ENCODE results near the gene ZFYVE28. TPM values are rescaled to one million over a fixed set of nuclear protein-coding genes. Genes with fewer than 3 reads are reported as not detected.

The ZFYVE28 gene
- total RNA-seq, 1 donor from 2014 or later, result 16.6 TPM

DNA sequence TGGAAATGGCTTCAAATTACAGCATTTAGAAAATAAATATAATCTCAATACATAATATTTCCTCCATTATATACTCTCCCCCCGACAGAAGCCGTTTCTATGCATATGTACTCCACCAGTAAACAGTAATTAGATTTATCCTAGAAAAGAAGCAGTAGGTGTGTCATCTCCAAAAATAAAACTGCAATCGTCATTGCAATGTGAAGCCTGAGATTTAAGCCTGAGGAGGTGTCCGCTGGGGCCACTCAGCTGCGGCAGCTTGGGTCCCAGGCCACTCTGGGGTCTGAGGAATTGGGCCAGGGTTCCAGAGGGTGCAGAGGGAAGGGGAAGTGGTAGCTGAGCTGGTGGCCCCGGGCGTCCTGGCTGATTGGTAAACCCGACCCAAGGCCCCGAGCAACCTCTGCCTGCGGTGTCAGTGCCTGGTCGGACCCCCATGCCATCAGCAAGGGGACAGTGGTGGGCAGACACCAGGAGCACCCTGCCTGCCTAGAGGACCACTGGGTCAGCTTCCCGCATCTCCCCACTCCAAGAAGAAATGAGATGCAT lies 148.8 kb downstream of the ZFYVE28 start:
- Histone ChIP-seq H3K9me3 (no peaks in the 10 kb centered on the region), H3K27me3 (no peaks in the 10 kb centered on the region), H3K4me1 (peaks cover 18% of the 10 kb centered on the region), H3K4me3 (no peak overlapping the region), H3K27ac (no peak overlapping the region), H3K36me3 (no peaks in the 10 kb centered on the region)
- intact Hi-C loops (cut with DNase I), result no loop called here
- TF ChIP-seq, protein P1, sequence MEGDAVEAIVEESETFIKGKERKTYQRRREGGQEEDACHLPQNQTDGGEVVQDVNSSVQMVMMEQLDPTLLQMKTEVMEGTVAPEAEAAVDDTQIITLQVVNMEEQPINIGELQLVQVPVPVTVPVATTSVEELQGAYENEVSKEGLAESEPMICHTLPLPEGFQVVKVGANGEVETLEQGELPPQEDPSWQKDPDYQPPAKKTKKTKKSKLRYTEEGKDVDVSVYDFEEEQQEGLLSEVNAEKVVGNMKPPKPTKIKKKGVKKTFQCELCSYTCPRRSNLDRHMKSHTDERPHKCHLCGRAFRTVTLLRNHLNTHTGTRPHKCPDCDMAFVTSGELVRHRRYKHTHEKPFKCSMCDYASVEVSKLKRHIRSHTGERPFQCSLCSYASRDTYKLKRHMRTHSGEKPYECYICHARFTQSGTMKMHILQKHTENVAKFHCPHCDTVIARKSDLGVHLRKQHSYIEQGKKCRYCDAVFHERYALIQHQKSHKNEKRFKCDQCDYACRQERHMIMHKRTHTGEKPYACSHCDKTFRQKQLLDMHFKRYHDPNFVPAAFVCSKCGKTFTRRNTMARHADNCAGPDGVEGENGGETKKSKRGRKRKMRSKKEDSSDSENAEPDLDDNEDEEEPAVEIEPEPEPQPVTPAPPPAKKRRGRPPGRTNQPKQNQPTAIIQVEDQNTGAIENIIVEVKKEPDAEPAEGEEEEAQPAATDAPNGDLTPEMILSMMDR (IDR thresholded peaks at IDR 0.05), result no peak
- ATAC-seq, result no peak
- DNase-seq, result no peak

DNA sequence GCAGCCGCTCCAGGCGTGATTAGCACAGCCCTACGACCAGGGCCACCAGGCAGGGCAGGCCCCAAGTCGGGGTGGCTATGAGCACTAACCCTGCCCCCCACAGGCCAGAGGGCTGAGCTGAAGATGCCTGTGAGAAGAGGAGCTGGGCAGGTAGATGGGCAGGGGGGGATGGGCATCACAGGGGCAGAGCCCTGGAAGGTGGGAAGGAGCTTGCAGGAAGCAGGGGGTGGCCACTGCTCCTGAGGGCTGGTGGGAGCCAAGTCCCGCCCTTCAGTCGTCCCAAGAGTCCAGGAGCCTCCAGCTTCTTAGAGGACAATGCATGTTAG lies 149.3 kb downstream of the ZFYVE28 start:
- Histone ChIP-seq H3K36me3 (no peaks in the 10 kb centered on the region), H3K4me3 (no peak overlapping the region), H3K9me3 (no peaks in the 10 kb centered on the region), H3K27me3 (no peaks in the 10 kb centered on the region), H3K4me1 (peaks cover 18% of the 10 kb centered on the region), H3K27ac (no peak overlapping the region)
- DNase-seq, result no peak
- TF ChIP-seq, protein P1 (IDR thresholded peaks at IDR 0.05), result no peak
- intact Hi-C loops (cut with DNase I), result no loop called here
- ATAC-seq, result no peak

DNA sequence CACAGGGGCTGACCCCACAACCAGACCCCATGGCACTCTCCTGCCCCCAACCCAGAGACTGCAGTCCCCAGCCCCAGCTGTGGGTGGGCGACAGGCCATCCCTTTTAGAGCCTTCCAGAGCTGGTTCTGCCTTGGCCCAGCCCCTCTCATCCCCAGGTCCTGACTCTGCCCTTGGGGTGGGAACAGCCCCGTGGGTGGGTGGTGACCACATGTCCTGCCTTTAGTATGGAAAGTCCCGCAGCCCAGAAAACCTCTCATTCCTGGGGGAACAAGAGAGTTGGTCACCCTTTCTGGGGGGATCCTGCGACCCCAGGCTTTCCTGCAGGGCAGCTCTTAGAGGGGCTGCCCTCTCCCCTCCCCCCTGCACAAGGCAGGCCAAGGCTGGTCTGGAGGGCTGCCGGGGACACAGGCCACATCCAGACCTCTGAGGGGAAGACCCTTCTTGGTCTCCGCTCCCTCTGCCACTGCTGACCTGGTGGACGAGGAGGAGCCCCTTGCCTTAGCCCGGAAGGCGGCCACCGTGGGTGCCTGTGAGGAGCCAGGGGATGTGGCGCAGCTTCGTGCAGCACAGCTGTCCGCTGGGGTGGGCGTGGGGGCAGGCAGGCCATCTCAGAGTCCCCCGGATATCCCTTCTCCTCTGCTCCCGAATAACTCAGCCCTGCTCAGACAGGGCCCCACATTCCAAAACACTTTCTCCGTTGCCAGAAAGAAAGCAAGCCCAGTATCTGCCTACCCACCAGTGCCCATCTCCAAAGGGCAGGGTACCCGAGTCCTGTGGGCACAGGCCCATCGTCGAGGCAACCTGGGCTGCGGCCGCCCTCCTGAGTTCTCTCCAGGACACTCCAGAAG lies 149.9 kb downstream of the ZFYVE28 start:
- Histone ChIP-seq H3K4me3 (no peak overlapping the region), H3K9me3 (no peaks in the 10 kb centered on the region), H3K4me1 (peaks cover 20% of the 10 kb centered on the region), H3K36me3 (no peaks in the 10 kb centered on the region), H3K27ac (no peak overlapping the region), H3K27me3 (no peaks in the 10 kb centered on the region)
- TF ChIP-seq, protein P1 (IDR thresholded peaks at IDR 0.05), result no peak
- intact Hi-C loops (cut with DNase I), result no loop called here
- ATAC-seq (no peak), DNase-seq (no peak)

DNA sequence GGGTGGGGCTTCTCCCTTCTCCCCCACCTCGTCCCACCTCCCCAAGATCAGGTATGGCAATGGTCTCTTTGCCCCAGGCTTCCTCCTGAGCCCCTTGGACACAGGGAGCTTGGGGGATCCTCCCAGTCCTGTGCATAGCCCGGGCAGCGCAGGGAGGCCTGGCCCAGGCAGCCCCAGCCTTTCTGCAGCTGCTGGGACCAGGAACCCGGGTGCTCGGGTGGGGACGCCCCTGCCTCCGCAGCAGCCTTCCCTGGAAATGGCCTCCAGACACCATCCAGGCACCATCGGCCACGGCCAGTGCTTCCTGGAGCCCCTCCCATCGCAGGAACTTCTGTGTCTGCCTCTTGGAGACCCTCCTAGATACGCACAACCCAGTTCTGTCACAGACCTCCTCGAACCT lies 150.6 kb downstream of the ZFYVE28 start:
- TF ChIP-seq, protein P1 (IDR thresholded peaks at IDR 0.05), result no peak
- Histone ChIP-seq H3K27ac (no peak overlapping the region), H3K4me1 (peaks cover 28% of the 10 kb centered on the region), H3K27me3 (no peaks in the 10 kb centered on the region), H3K4me3 (no peak overlapping the region), H3K36me3 (no peaks in the 10 kb centered on the region), H3K9me3 (no peaks in the 10 kb centered on the region)
- no peak for DNase-seq
- ATAC-seq, result no peak
- intact Hi-C loops (cut with DNase I), result no loop called here

DNA sequence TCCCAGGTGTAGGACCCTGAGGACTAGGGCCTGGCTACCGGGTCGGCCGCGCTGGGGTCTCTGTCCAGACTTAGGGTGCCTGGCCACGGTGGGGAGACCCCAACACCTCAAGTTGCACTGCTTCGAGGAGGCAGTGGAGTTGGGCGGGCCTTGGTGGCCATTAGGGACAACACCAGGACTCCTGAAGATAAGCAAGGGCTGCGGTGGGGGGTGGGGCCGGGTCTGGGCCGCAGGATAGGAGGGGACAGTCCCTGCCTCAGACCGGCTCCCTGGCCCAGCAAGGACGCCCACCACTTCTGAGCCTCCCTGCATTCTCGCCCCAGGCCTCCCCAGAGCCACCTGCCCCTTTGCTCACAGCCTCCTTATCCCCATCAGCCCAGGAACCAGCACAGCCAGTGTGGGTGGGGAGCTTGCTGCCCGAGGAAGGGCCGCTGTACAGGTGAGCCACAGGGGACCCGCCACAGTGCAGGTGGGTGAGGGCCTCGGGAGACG lies 151.1 kb downstream of the ZFYVE28 start:
- TF ChIP-seq, protein P1 (IDR thresholded peaks at IDR 0.05), result no peak
- no peak overlapping the region for H3K4me3 ChIP-seq
- H3K27me3 ChIP-seq, result no peaks in the 10 kb centered on the region
- H3K9me3 ChIP-seq, result no peaks in the 10 kb centered on the region
- H3K4me1 ChIP-seq, result peaks cover 30% of the 10 kb centered on the region
- DNase-seq (no peak), ATAC-seq (no peak)
- no peaks in the 10 kb centered on the region for H3K36me3 ChIP-seq
- no peak overlapping the region for H3K27ac ChIP-seq
- intact Hi-C loops (cut with DNase I), result no loop called here
